ENCODE measurements around the gene ISCU.
A peak's percentile ranks its signal among the peaks of the same experiment; 100 is the strongest.

The ISCU gene

DNA sequence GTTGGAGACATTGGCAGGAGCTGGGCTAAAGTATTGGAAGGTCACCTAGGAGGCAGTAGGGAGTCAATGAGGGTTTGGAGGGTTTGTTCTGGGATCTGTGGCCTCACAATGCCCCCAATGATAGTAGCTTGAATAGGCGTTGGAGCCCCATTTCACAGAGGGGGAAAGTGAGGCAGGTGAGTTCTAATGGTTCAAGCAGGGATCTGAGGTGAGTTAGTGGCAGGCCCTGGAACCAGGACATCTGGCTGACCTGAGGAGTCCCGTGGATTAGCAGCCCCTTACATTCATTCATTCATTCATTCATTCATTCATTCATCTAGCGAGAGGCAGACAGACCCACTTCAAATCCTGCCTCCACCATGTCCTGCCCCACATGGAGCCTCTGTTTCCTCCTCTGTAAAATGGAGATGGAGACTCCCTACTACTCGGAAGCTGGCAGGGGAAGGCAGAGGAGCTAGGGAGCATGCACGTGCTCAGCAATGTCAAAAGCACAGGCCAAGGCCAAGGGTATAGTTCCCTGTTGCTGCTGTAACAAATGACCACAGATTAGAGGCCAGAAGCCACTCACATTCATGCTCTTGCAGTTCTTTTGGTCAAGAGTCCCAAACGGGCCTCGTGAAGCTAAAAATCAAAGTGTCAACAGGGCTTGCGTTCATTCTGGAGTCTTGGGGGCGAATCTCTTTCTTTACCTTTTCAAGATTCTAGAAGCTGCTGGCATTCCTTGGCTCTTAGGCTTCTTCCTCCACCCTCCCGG lies 37.7 kb downstream of the ISCU start:
- no peak for DNase-seq (ENCODE audit: low spot score in 2 of 2)
- Mint-ChIP-seq H3K27ac (ENCODE audit: low read depth) (no peak overlapping the region), H3K4me3 (no peak overlapping the region), H3K4me1 (no peaks in the 10 kb centered on the region), H3K27me3 (no peaks in the 10 kb centered on the region), H3K9me3 (no peaks in the 10 kb centered on the region), H3K36me3 (ENCODE audit: insufficient read depth) (no peaks in the 10 kb centered on the region)
- no peak for ATAC-seq (replicated peaks; ENCODE audit: extremely low read depth, poor library complexity, severe bottlenecking)

DNA sequence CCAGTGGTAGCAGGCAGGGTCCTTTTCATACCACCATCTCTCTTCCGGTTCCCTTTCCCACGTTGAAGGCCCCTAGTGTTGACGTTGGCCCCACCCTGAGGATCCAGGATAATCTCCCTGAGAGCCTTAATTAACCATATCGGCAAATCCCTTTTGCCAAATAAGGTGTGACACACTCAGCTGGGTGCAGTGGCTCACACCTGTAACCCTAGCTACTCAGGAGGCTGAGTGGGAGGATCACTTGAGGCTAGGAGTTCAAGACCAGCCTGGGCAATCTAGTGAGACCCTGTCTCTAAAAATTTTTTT lies 38.3 kb downstream of the ISCU start:
- Mint-ChIP-seq H3K9me3 (no peaks in the 10 kb centered on the region), H3K27me3 (no peaks in the 10 kb centered on the region), H3K36me3 (ENCODE audit: insufficient read depth) (peaks cover under 1% of the 10 kb centered on the region), H3K4me3 (no peak overlapping the region), H3K4me1 (no peaks in the 10 kb centered on the region), H3K27ac (ENCODE audit: low read depth) (no peak overlapping the region)
- DNase-seq (ENCODE audit: low spot score in 2 of 2) = no peak
- ATAC-seq (replicated peaks; ENCODE audit: extremely low read depth, poor library complexity, severe bottlenecking) = no peak

DNA sequence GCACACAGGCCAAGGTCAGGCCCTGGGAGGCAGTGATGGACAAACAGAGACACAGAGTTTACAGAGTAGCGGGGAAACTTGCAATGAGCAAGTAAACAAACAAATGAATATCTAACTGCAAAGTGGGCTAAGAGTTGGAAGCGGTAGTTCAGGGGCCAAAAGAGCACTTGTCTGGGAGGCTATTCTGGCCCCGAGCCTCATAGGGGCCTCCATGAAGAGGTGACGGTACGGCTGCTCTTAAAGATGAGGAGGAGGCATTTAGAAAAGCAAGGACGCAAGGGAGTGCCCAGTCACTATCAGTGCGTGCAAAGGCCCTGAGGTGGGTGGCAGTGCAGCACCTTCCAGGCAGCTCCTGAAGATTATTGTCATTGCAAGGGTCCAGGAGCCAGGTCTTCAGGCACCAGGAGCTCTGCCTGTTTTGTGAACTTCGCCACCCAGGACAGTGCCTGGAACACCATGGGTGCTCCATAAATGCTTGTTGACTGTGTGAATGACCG lies 39.9 kb downstream of the ISCU start:
- H3K4me1 Mint-ChIP-seq = no peaks in the 10 kb centered on the region
- H3K4me3 Mint-ChIP-seq = no peak overlapping the region
- H3K9me3 Mint-ChIP-seq = no peaks in the 10 kb centered on the region
- ATAC-seq (replicated peaks; ENCODE audit: extremely low read depth, poor library complexity, severe bottlenecking) = no peak
- no peaks in the 10 kb centered on the region for H3K27me3 Mint-ChIP-seq
- no peak for DNase-seq (ENCODE audit: low spot score in 2 of 2)
- H3K27ac Mint-ChIP-seq (ENCODE audit: low read depth) = no peak overlapping the region
- H3K36me3 Mint-ChIP-seq (ENCODE audit: insufficient read depth) = peaks cover 5% of the 10 kb centered on the region

DNA sequence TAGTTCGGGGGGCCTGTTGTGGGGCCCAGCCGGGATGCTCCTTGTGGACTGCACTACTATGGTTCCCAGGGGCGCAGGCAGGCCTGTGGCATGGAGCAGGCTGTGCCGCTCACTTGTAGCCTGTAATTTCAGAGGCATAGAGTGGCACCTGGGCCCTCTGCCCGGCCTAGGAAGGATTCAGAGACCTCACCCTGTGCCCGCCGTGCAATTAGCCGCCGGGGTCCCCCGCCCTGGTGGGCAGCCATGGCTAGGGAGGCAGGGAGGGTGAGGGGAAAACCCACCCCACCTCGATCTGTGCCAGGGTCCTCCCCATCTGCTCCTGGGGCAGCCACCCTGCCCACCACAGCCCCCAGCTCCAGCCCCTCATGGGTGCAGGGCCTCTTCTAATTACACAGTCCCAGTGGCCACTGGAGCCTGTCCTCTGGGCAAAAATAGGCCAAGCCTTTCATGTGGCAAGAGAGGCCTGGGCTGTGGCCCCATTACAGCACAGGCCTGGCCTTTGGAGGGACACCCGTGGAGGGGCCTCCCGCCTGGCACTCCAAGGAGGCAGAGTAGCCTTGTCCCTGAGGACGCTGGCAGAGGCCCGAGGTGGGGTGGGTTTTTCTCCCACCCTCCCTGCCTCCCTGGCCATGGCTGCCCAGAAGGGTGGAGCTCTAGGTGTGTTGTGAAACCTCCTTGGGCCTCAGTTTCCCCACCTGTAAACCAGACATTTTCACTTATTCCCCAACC lies 40.7 kb downstream of the ISCU start:
- Mint-ChIP-seq H3K9me3 (no peaks in the 10 kb centered on the region), H3K4me3 (no peak overlapping the region), H3K27me3 (no peaks in the 10 kb centered on the region), H3K27ac (ENCODE audit: low read depth) (peak overlapping the region; percentile 20), H3K36me3 (ENCODE audit: insufficient read depth) (peaks cover 5% of the 10 kb centered on the region), H3K4me1 (no peaks in the 10 kb centered on the region)
- no peak for DNase-seq (ENCODE audit: low spot score in 2 of 2)
- no peak for ATAC-seq (replicated peaks; ENCODE audit: extremely low read depth, poor library complexity, severe bottlenecking)

DNA sequence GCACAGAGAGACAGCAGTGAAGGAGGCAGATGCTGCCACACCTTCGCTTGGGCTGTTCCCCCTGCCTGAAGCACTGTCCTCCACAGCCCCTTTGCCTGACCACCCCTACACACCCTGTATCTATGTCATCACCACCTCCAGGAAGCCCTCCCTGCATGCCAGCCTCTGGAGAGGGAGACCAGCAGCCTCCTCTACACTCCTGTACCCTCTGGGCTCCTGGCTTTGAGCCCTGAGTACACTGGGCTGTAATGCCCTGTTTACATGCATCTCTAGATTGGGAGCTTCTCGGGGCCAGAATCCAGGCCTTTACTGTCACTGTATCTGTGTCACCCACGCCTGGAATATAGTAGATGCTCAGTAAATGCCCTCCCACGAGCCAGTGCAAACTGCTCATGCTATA lies 41.3 kb downstream of the ISCU start:
- Mint-ChIP-seq H3K36me3 (ENCODE audit: insufficient read depth) (peaks cover 5% of the 10 kb centered on the region), H3K4me1 (no peaks in the 10 kb centered on the region), H3K27ac (ENCODE audit: low read depth) (peak overlapping the region; percentile 20), H3K9me3 (no peaks in the 10 kb centered on the region), H3K4me3 (no peak overlapping the region), H3K27me3 (no peaks in the 10 kb centered on the region)
- DNase-seq (ENCODE audit: low spot score in 2 of 2) (no peak), ATAC-seq (replicated peaks; ENCODE audit: extremely low read depth, poor library complexity, severe bottlenecking) (no peak)

DNA sequence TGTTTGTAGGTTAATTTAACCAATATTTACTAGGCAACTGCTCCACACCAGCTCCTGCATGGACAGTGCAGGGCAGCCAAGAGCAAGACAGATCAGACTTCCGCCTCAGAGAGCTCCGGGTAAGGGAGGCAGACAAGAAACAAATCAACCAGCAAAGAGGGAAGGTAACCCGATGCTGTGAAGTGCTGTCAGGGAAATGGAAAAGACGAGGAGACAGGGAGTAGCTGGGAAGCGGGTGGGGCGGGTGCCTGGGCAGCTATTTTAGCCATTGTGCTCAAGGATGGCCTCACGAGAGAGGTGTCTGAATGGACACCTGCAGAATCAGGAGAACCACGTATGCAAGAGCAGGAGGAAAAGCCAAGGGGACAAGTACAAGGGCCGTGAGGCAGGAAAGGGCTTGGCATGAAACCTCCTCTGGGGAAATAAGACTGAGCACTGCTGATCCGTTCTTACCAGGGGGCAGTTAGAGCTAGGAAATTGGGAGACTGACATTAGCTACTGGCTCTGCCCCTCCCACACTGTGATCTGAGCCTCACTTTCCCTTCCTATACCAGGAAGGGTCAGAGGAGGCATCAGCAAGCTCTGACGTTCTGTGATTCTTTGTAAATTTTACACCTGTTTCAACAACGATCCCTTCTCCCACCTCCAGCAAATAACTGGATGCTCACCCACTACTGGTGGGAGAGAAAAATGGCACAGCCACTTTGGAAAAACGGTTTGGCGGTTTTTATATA lies 42.0 kb downstream of the ISCU start:
- Mint-ChIP-seq H3K27me3 (no peaks in the 10 kb centered on the region), H3K27ac (ENCODE audit: low read depth) (no peak overlapping the region)

DNA sequence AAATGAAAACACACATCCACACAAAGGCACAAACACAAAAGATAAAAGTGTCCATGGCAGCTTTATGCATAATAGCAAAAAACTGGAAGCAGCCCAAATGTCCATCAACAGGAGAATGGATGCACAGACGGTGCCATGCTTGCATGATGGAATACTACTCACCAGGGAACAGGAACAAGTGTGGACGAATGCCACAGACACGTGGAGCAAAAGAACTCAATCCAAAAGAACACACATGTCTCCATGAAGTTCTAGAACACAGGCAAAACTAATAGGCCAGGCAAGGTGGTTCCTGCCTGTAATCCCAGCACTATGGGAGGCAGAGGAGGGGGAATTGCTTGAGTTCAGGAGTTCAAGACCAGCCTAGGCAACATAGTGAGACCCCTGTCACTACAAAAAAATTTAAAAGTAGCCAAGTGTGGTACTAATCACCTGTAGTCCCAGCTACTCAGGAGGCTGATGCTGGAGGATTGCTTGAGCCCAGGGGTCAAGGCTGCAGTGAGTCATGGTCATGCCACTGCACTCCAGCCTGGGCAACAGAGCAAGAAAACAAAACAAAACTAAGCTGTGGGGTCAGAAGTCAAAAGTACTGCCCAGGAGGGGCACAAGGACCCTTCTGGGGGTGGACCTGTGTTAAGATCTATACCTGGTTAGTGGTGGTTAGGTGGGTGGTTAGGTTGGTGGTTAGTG lies 42.7 kb downstream of the ISCU start:
- no peaks in the 10 kb centered on the region for H3K27me3 Mint-ChIP-seq
- H3K4me3 Mint-ChIP-seq = no peak overlapping the region
- peaks cover 5% of the 10 kb centered on the region for H3K36me3 Mint-ChIP-seq (ENCODE audit: insufficient read depth)
- H3K4me1 Mint-ChIP-seq = no peaks in the 10 kb centered on the region
- ATAC-seq (replicated peaks; ENCODE audit: extremely low read depth, poor library complexity, severe bottlenecking) (no peak), DNase-seq (ENCODE audit: low spot score in 2 of 2) (no peak)
- H3K27ac Mint-ChIP-seq (ENCODE audit: low read depth) = peak overlapping the region; percentile 63
- H3K9me3 Mint-ChIP-seq = no peaks in the 10 kb centered on the region

More for the DNA sequence above, 42.0 kb downstream of the ISCU start:
- ATAC-seq (replicated peaks; ENCODE audit: extremely low read depth, poor library complexity, severe bottlenecking) = no peak
- Mint-ChIP-seq H3K36me3 (ENCODE audit: insufficient read depth) (peaks cover 5% of the 10 kb centered on the region), H3K9me3 (no peaks in the 10 kb centered on the region), H3K4me1 (no peaks in the 10 kb centered on the region), H3K4me3 (no peak overlapping the region)
- no peak for DNase-seq (ENCODE audit: low spot score in 2 of 2)

DNA sequence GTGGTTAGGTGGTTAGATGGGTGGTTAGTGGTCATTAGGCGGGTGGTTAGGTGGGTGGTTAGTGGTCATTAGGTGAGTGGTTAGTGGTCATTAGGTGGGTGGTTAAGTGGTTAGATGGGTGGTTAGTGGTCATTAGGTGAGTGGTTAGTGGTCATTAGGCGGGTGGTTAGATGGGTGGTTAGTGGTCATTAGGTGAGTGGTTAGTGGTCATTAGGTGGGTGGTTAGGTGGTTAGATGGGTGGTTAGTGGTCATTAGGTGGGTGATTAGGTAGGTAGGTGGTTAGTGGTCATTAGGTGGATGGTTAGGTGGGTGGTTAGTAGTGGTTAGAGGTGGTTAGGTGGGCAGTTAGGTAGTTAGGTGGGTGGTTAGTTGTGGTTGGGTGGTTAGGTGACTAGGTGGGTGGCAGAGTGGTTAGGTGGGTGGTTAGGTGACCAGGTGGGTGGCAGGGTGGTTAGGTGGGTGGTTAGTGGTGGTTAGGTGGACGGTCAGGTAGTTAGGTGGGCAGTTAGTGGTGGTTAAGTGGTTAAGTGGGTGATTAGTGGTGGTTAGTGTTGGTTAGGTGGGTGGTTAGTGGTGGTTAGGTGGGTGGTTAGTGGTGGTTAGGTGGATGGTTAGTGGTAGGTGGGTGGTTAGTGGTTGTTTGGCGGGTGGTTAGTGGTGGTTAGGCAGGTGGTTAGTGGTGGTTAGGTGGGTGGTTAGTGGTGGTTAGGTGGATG lies 43.5 kb downstream of the ISCU start:
- H3K27me3 Mint-ChIP-seq = no peaks in the 10 kb centered on the region
- H3K4me3 Mint-ChIP-seq = no peak overlapping the region
- H3K4me1 Mint-ChIP-seq = no peaks in the 10 kb centered on the region
- peaks cover 5% of the 10 kb centered on the region for H3K36me3 Mint-ChIP-seq (ENCODE audit: insufficient read depth)
- ATAC-seq (replicated peaks; ENCODE audit: extremely low read depth, poor library complexity, severe bottlenecking) = no peak
- no peaks in the 10 kb centered on the region for H3K9me3 Mint-ChIP-seq
- peak overlapping the region; percentile 63 for H3K27ac Mint-ChIP-seq (ENCODE audit: low read depth)
- DNase-seq (ENCODE audit: low spot score in 2 of 2) = no peak

DNA sequence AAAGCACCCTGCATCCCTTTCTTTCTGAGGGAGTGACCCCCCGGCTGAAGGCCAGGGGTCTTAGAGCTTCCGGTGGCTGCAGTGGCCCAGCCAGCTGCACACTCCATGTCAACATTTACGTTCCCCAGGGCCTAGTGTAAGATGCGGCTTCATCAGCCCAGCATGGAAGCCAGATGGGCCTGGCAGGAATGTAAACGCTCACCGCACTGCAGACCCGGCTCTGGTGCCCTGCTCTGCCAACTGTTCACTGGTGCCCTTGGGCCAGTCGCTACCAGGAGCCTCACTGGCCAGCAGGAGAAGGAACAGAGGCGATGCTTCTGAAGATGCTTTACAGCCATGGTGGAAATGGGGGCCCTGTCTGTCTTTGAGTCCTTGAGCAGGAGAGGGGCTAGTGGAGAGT lies 44.1 kb downstream of the ISCU start:
- Mint-ChIP-seq H3K4me1 (no peaks in the 10 kb centered on the region), H3K36me3 (ENCODE audit: insufficient read depth) (peaks cover 5% of the 10 kb centered on the region), H3K9me3 (no peaks in the 10 kb centered on the region), H3K27me3 (no peaks in the 10 kb centered on the region), H3K4me3 (no peak overlapping the region), H3K27ac (ENCODE audit: low read depth) (no peak overlapping the region)
- DNase-seq (ENCODE audit: low spot score in 2 of 2) (no peak), ATAC-seq (replicated peaks; ENCODE audit: extremely low read depth, poor library complexity, severe bottlenecking) (no peak)

DNA sequence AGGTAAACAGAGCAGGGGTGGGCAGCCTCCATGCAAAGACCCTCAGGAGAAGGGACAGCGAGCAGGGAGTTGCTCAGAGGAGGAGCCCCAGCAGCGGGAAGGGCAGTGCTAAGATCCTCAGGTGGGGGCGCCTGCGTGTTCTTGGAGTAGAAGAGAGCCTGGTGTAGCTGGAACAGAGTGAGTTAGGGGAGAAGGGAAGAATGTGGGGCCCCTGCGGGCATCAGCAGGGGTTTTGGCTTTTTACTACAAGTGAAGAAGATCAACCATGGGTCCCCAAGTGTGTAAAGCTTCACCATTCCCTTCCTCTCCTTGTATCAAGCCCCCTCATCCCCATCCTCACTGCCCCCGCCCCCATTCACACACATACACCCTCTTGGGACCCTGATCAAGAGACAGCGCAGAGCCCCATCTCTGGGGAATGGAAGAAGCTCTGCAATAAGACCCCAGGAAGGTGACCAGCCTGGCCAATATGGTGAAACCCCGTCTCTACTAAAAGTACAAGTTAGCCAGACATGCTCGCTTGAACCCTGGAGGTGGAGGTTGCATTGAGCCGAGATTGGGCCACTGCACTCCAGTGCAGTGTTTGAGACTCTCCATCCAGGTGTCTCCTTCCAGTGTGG lies 45.7 kb downstream of the ISCU start:
- H3K27ac Mint-ChIP-seq (ENCODE audit: low read depth) = no peak overlapping the region
- peaks cover 5% of the 10 kb centered on the region for H3K36me3 Mint-ChIP-seq (ENCODE audit: insufficient read depth)
- ATAC-seq (replicated peaks; ENCODE audit: extremely low read depth, poor library complexity, severe bottlenecking) = no peak
- DNase-seq (ENCODE audit: low spot score in 2 of 2) = no peak
- H3K4me3 Mint-ChIP-seq = no peak overlapping the region
- no peaks in the 10 kb centered on the region for H3K9me3 Mint-ChIP-seq
- H3K27me3 Mint-ChIP-seq = no peaks in the 10 kb centered on the region
- peaks cover 5% of the 10 kb centered on the region for H3K4me1 Mint-ChIP-seq

DNA sequence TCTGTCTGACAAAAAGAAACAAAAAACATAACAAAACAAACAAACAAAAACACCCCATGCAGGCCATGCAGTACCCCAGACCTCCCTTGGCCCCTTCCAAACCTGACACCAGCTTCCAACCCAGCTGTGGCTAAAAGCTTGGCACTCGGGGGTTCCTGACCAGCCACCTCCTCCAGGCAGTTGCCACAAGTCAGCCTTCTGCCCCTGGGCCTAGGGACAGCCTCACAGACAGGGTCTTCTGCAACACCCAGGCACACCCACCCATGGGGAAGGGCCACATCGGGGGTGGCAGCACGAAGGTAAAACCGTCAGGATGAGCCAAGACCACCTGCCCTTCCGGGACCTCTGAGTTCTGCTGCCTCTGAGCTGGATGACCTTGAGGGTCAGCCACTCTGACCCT lies 46.2 kb downstream of the ISCU start:
- DNase-seq (ENCODE audit: low spot score in 2 of 2) (no peak), ATAC-seq (replicated peaks; ENCODE audit: extremely low read depth, poor library complexity, severe bottlenecking) (no peak)
- Mint-ChIP-seq H3K9me3 (no peaks in the 10 kb centered on the region), H3K36me3 (ENCODE audit: insufficient read depth) (peaks cover 5% of the 10 kb centered on the region), H3K4me3 (no peak overlapping the region), H3K27me3 (no peaks in the 10 kb centered on the region), H3K4me1 (peaks cover 5% of the 10 kb centered on the region), H3K27ac (ENCODE audit: low read depth) (no peak overlapping the region)
